Sigmoid colon (tissue), 7 donors: Measurements from ENCODE around the gene RNF169. TPM values are rescaled to one million over a fixed set of nuclear protein-coding genes. Genes with fewer than 3 reads are reported as not detected.

Experiments
- DNase-seq: peaks from one replicate; pipeline ENCODE4 v3.0.0-alpha.2; 2019
- H3K27ac ChIP-seq, 4 donors: fragments of 200-600 bp; sonication (generic); one replicate each; pipeline ENCODE4 v1.5.1; 2016 to 2019; ENCODE audit warnings: mild to moderate bottlenecking in 1 of 4
- H3K27me3 ChIP-seq, 3 donors: fragments of 200-600 bp; sonication (generic); one replicate each; pipeline ENCODE4 v1.5.1; 2019; ENCODE audit warnings: mild to moderate bottlenecking in 1 of 3
- H3K36me3 ChIP-seq, 4 donors: fragments of 200-600 bp; sonication (generic); one replicate each; pipeline ENCODE4 v1.5.1; 2016 to 2019
- H3K4me1 ChIP-seq, 4 donors: fragments of 200-600 bp; sonication (generic); one replicate each; pipeline ENCODE4 v1.5.1; 2017 to 2019
- H3K4me3 ChIP-seq, 4 donors: fragments of 200-600 bp; sonication (generic); one replicate each; pipeline ENCODE4 v1.5.1; 2017 to 2019; ENCODE audit warnings: mild to moderate bottlenecking in 2 of 4, moderate library complexity in 1 of 4
- H3K9me3 ChIP-seq, 4 donors: fragments of 200-600 bp in 3 of 4; sonication (generic) in 3 of 4; one replicate each; pipeline versions ENCODE4 v1.5.1 to v1.6.1; 2013 to 2019
- EP300 ChIP-seq, 4 donors: sonication (generic); formaldehyde crosslinking; IDR thresholded peaks; one replicate each; pipeline ENCODE4 v1.6.1; 2017; ENCODE audit warnings: antibody characterized with exemption in 4 of 4
- POLR2A ChIP-seq, 2 donors: fragments of 450-650 bp; IDR thresholded peaks; one replicate each; pipeline ENCODE4 v1.6.1; 2016; ENCODE audit warnings: antibody characterized with exemption in 2 of 2, mild to moderate bottlenecking in 2 of 2, moderate library complexity in 2 of 2
- POLR2AphosphoS5 ChIP-seq, 4 donors: sonication (generic); formaldehyde crosslinking; IDR thresholded peaks; one replicate each; pipeline ENCODE4 v1.6.1; 2017; ENCODE audit warnings: antibody characterized with exemption in 4 of 4
- WGBS, 2 donors: extraction: QIAGEN DNeasy Blood & Tissue Kit; methylation state at CpG; one replicate each; pipeline ENCODE4 v1.1.7; 2013; 5-methylcytosine and 5-hydroxymethylcytosine counted together
- intact Hi-C: fragments of 100-400 bp; cut with DNase I; formaldehyde crosslinking; loops from one replicate; pipeline ENCODE4 v1.15.1; 2023
- polyA plus RNA-seq, 3 donors: library from polyadenylated mRNA; stranded (reverse); fragments of 200-250 nt; gene quantifications; one replicate each; pipeline ENCODE4 v1.2.3, GENCODE V29; 2013
- total RNA-seq, 4 donors: library from RNA; depleted of rRNA; stranded (reverse); fragments of >200 nt; gene quantifications; one replicate each; pipeline ENCODE4 v1.1.0, GENCODE V29; 2016
- TF ChIP-seq, protein P1 (sequence below), 4 experiments: fragments of 450-650 bp in 3 of 4; fragments of 200-600 bp in 1 of 4; IDR thresholded peaks; one replicate each; pipeline ENCODE4 v1.5.1; 2016 to 2019; ENCODE audit warnings: antibody characterized with exemption in 4 of 4, mild to moderate bottlenecking in 3 of 4, moderate library complexity in 2 of 4
- donor health status: healthy with polysubstance abuse.
- donor health status: Bipolar disorder and iron deficiency.
- donor health status: healthy.

Gene RNF169
- total and polyA plus RNA-seq, 7 donors: 1.6 to 27.7 (median 20.3) TPM

DNA sequence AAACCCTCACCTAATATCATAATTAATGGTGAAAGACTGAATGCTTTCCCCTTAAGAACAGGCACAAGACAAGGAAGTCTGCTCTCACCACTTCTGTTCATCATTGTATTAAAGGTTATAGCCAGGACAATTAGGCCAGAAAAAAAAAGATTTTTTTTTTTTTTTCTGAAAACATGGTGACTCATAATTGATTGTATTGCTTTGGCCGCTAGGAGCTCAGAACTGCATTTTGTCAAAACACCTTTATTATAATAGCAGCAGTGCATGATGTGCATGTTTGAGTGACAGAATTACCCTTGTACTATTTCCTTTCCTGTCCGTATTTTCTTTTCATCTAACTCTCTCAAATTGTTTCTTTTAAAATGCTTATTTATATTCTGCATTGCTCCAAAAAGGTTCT, 98.1 kb downstream of the RNF169 start:
- 87 to 88% methylated on average over 2 of the region's 2 CpGs for WGBS, 2 donors
- Histone ChIP-seq H3K4me1 (peaks cover 0 to 6% (median 0%) of the 10 kb centered on the region in 4 donors), H3K36me3 (peaks cover 0 to 91% (median 6%) of the 10 kb centered on the region in 4 donors), H3K4me3 (no peak overlapping the region), H3K27me3 (no peaks in the 10 kb centered on the region), H3K27ac (no peak overlapping the region), H3K9me3 (no peaks in the 10 kb centered on the region)
- intact Hi-C loops: no loop called here
- DNase-seq: no peak
- TF ChIP-seq POLR2AphosphoS5 (IDR thresholded peaks at IDR 0.05) (no peak), EP300 (IDR thresholded peaks at IDR 0.05) (no peak)
- TF ChIP-seq, protein P1, sequence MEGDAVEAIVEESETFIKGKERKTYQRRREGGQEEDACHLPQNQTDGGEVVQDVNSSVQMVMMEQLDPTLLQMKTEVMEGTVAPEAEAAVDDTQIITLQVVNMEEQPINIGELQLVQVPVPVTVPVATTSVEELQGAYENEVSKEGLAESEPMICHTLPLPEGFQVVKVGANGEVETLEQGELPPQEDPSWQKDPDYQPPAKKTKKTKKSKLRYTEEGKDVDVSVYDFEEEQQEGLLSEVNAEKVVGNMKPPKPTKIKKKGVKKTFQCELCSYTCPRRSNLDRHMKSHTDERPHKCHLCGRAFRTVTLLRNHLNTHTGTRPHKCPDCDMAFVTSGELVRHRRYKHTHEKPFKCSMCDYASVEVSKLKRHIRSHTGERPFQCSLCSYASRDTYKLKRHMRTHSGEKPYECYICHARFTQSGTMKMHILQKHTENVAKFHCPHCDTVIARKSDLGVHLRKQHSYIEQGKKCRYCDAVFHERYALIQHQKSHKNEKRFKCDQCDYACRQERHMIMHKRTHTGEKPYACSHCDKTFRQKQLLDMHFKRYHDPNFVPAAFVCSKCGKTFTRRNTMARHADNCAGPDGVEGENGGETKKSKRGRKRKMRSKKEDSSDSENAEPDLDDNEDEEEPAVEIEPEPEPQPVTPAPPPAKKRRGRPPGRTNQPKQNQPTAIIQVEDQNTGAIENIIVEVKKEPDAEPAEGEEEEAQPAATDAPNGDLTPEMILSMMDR (IDR thresholded peaks at IDR 0.05): no peak

DNA sequence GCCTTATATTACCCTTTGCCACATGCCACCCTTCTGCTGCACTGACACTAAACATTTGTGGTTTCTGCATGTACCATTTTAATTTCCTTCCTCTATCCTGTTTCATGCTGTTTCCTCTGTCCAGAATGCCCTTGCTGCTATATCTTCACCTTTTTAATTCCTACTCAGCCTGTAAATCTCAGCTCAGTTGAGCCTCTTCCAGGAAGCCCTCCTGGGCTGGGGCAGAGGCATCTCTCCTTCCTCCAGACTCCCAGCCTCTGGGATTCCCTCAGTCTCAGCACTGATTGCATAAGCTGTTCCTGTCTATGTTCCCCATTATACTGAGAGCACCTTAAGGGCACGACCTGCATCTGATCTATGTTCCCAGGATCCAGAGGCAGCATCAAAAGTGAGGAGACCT, 98.7 kb downstream of the RNF169 start:
- Histone ChIP-seq H3K9me3 (no peaks in the 10 kb centered on the region), H3K36me3 (peaks cover 5 to 93% (median 8%) of the 10 kb centered on the region in 4 donors), H3K27ac (no peak overlapping the region), H3K4me3 (no peak overlapping the region), H3K4me1 (peaks cover 0 to under 1% (median 0%) of the 10 kb centered on the region in 4 donors), H3K27me3 (no peaks in the 10 kb centered on the region)
- no peak for DNase-seq
- TF ChIP-seq POLR2AphosphoS5 (IDR thresholded peaks at IDR 0.05): no peak
- TF ChIP-seq EP300 (IDR thresholded peaks at IDR 0.05): no peak
- TF ChIP-seq, protein P1 (IDR thresholded peaks at IDR 0.05): no peak
- no peak for TF ChIP-seq POLR2A (IDR thresholded peaks at IDR 0.05)
- intact Hi-C loops: no loop called here
- WGBS, 2 donors: 92% methylated on average over 1 of the region's 1 CpG

DNA sequence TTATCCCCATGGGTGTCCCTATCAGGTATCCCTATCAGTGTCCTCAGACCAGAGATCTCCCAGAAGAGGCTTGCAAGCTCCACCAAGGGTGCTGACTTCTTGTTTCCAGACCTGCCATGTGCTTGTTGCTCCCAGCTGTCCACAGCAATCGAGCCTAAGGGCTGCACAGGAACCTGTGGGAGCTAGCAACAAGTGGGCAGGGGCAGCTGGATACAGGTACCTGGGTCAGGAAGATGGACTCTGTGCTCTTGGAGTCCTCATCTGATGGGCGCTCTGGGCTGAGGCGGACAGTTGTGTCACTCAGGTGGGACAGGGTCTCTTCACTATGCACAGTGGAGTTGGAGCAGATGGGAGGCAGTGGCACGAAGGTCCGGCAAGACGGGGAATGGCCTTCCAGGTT, 99.2 kb downstream of the RNF169 start:
- Histone ChIP-seq H3K9me3 (no peaks in the 10 kb centered on the region), H3K27me3 (no peaks in the 10 kb centered on the region), H3K4me3 (no peak overlapping the region), H3K4me1 (no peaks in the 10 kb centered on the region), H3K27ac (no peak overlapping the region), H3K36me3 (peaks cover 5 to 93% (median 10%) of the 10 kb centered on the region in 4 donors)
- 98% methylated on average over 6 of the region's 6 CpGs for WGBS, 2 donors
- no peak for DNase-seq
- intact Hi-C loops: no loop called here
- TF ChIP-seq EP300 (IDR thresholded peaks at IDR 0.05) (no peak), POLR2A (IDR thresholded peaks at IDR 0.05) (no peak), POLR2AphosphoS5 (IDR thresholded peaks at IDR 0.05) (no peak)
- TF ChIP-seq, protein P1 (IDR thresholded peaks at IDR 0.05): no peak

DNA sequence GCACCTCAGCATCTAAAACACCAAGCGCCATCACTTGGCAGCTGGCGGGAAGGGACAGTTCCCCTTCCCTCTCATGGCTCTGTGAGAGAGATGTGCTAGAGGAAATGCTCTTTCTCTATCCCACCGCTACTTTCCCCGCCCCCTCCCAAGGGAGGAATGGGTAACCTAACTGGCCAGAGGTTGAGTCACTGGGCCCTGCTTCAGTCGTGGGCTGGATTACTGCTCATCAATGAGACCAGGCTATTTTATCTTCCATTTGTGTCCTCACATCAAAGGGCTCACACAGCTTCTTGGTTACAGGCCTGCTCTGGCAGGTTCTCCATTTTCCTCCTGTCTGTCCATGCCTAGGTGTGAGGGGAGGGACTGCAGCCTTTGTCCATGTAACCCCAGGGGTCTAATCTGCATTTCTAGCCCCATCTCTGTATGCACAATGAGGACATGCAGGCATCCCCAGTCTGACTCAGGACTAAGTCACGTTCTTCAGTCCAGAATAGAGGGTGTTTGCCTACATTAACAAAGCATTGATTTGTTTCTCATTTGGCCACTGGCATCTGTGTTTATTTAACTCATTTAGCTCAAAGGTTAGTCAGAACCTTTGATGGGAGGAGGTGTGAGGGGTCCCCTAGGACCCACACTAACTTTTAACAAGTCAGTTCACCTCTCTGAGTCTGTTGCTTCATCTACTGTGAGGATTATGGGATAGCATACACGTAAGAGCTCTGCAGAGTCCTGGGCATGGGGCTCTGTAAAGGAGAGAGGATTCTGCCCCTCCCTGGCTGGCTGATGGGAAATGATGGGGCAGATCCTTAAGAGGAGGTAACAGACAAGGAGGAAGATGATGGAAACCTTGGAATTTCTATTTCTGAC, 101.1 kb downstream of the RNF169 start:
- WGBS, 2 donors: 84 to 89% methylated on average over 7 of the region's 7 CpGs
- H3K27ac ChIP-seq: no peak overlapping the region
- intact Hi-C loops: no loop called here
- H3K36me3 ChIP-seq: peaks cover 3 to 90% (median 9%) of the 10 kb centered on the region in 4 donors
- no peak for DNase-seq
- TF ChIP-seq, protein P1 (IDR thresholded peaks at IDR 0.05): no peak
- TF ChIP-seq POLR2A (IDR thresholded peaks at IDR 0.05) (no peak), EP300 (IDR thresholded peaks at IDR 0.05) (no peak), POLR2AphosphoS5 (IDR thresholded peaks at IDR 0.05) (no peak)
- H3K4me3 ChIP-seq: no peak overlapping the region
- no peaks in the 10 kb centered on the region for H3K4me1 ChIP-seq
- no peaks in the 10 kb centered on the region for H3K27me3 ChIP-seq
- H3K9me3 ChIP-seq: no peaks in the 10 kb centered on the region
